Measurements from ENCODE around the gene STX4.

Gene STX4

GRCh38 chr16:31061813-31062440, 28.6 kb downstream of the STX4 start:
- DNase-seq (ENCODE audit: insufficient read length, low spot score) (no peak), FAIRE-seq (no peak)
- TF ChIP-seq POLR2A (IDR thresholded peaks at IDR 0.05; ENCODE audit: low read depth, low read length) (no peak), PAX5 (IDR thresholded peaks at IDR 0.05; ENCODE audit: insufficient read depth, low read length, severe bottlenecking) (no peak), TAF1 (IDR thresholded peaks at IDR 0.05; ENCODE audit: low read depth, low read length) (no peak), POU2F2 (IDR thresholded peaks at IDR 0.05; ENCODE audit: low read depth, low read length) (no peak), POLR2AphosphoS5 (IDR thresholded peaks at IDR 0.05; ENCODE audit: low read depth, low read length) (no peak), SPI1 (IDR thresholded peaks at IDR 0.05; ENCODE audit: low read depth, low read length) (no peak)

- DNase-seq (ENCODE audit: insufficient read length, low spot score), result no peak
- TF ChIP-seq PAX5 (IDR thresholded peaks at IDR 0.05; ENCODE audit: insufficient read depth, low read length, severe bottlenecking) (no peak), POLR2AphosphoS5 (IDR thresholded peaks at IDR 0.05; ENCODE audit: low read depth, low read length) (no peak), TAF1 (IDR thresholded peaks at IDR 0.05; ENCODE audit: low read depth, low read length) (no peak), POU2F2 (IDR thresholded peaks at IDR 0.05; ENCODE audit: low read depth, low read length) (no peak), POLR2A (IDR thresholded peaks at IDR 0.05; ENCODE audit: low read depth, low read length) (no peak), SPI1 (IDR thresholded peaks at IDR 0.05; ENCODE audit: low read depth, low read length) (no peak)
- FAIRE-seq, result no peak
These were observed 30.1 kb downstream of the STX4 start for GRCh38 chr16:31063495-31063842.

- no peak for TF ChIP-seq POLR2A (IDR thresholded peaks at IDR 0.05; ENCODE audit: low read depth, low read length)
- FAIRE-seq (no peak), DNase-seq (ENCODE audit: insufficient read length, low spot score) (no peak)
These were observed 30.7 kb downstream of the STX4 start for GRCh38 chr16:31063843-31064611.

- DNase-seq (ENCODE audit: insufficient read length, low spot score), result no peak
- FAIRE-seq, result no peak
- TF ChIP-seq TAF1 (IDR thresholded peaks at IDR 0.05; ENCODE audit: low read depth, low read length), result no peak
- no peak for TF ChIP-seq POLR2A (IDR thresholded peaks at IDR 0.05; ENCODE audit: low read depth, low read length)
- no peak for TF ChIP-seq SPI1 (IDR thresholded peaks at IDR 0.05; ENCODE audit: low read depth, low read length)
- no peak for TF ChIP-seq PAX5 (IDR thresholded peaks at IDR 0.05; ENCODE audit: insufficient read depth, low read length, severe bottlenecking)
- no peak for TF ChIP-seq POU2F2 (IDR thresholded peaks at IDR 0.05; ENCODE audit: low read depth, low read length)
- no peak for TF ChIP-seq POLR2AphosphoS5 (IDR thresholded peaks at IDR 0.05; ENCODE audit: low read depth, low read length)
These were observed 31.6 kb downstream of the STX4 start for GRCh38 chr16:31064882-31065461.

GRCh38 chr16:31067342-31067741, 34.0 kb downstream of the STX4 start:
- no peak for FAIRE-seq
- TF ChIP-seq POLR2A (IDR thresholded peaks at IDR 0.05; ENCODE audit: low read depth, low read length) (no peak), PAX5 (IDR thresholded peaks at IDR 0.05; ENCODE audit: insufficient read depth, low read length, severe bottlenecking) (no peak), POLR2AphosphoS5 (IDR thresholded peaks at IDR 0.05; ENCODE audit: low read depth, low read length) (no peak), TAF1 (IDR thresholded peaks at IDR 0.05; ENCODE audit: low read depth, low read length) (no peak), POU2F2 (IDR thresholded peaks at IDR 0.05; ENCODE audit: low read depth, low read length) (no peak)
- DNase-seq (ENCODE audit: insufficient read length, low spot score), result no peak

GRCh38 chr16:31071861-31072260, 38.5 kb downstream of the STX4 start:
- TF ChIP-seq POU2F2 (IDR thresholded peaks at IDR 0.05; ENCODE audit: low read depth, low read length) (no peak), PAX5 (IDR thresholded peaks at IDR 0.05; ENCODE audit: insufficient read depth, low read length, severe bottlenecking) (no peak), POLR2A (IDR thresholded peaks at IDR 0.05; ENCODE audit: low read depth, low read length) (no peak), SPI1 (IDR thresholded peaks at IDR 0.05; ENCODE audit: low read depth, low read length) (no peak), TAF1 (IDR thresholded peaks at IDR 0.05; ENCODE audit: low read depth, low read length) (no peak), POLR2AphosphoS5 (IDR thresholded peaks at IDR 0.05; ENCODE audit: low read depth, low read length) (no peak)
- DNase-seq (ENCODE audit: insufficient read length, low spot score) (no peak), FAIRE-seq (no peak)

- TF ChIP-seq POLR2AphosphoS5 (IDR thresholded peaks at IDR 0.05; ENCODE audit: low read depth, low read length), result peak; percentile 37; the same call in 1 of the 2 replicates
- TF ChIP-seq POLR2A (IDR thresholded peaks at IDR 0.05; ENCODE audit: low read depth, low read length), result no peak
- FAIRE-seq, result peak; percentile 62
- no peak for DNase-seq (ENCODE audit: insufficient read length, low spot score)
These were observed 39.3 kb downstream of the STX4 start for GRCh38 chr16:31072540-31073141.

GRCh38 chr16:31073142-31073969, 40.0 kb downstream of the STX4 start:
- peak; percentile 82 for DNase-seq (ENCODE audit: insufficient read length, low spot score)
- peak; percentile 64 for FAIRE-seq
- TF ChIP-seq POLR2A (IDR thresholded peaks at IDR 0.05; ENCODE audit: low read depth, low read length), result peak; percentile 45; the same call in 1 of the 2 replicates
- TF ChIP-seq TAF1 (IDR thresholded peaks at IDR 0.05; ENCODE audit: low read depth, low read length), result peak; percentile 79
- TF ChIP-seq SPI1 (IDR thresholded peaks at IDR 0.05; ENCODE audit: low read depth, low read length), result peak; percentile 74
- no peak for TF ChIP-seq PAX5 (IDR thresholded peaks at IDR 0.05; ENCODE audit: insufficient read depth, low read length, severe bottlenecking)
- TF ChIP-seq POLR2AphosphoS5 (IDR thresholded peaks at IDR 0.05; ENCODE audit: low read depth, low read length), result no peak; the same call in none of the 2 replicates
- TF ChIP-seq POU2F2 (IDR thresholded peaks at IDR 0.05; ENCODE audit: low read depth, low read length), result peak; percentile 23; the same call in 1 of the 2 replicates
